OCI-LY7 (cell line): ENCODE results near the gene PML. TPM values are rescaled to one million over a fixed set of nuclear protein-coding genes. Genes with fewer than 3 reads are reported as not detected.

ENCODE experiments used
- BruUV-seq: library from RNA; stranded (reverse); fragments of 400-500 nt; replicated peaks from 2 replicates; lab custom pipeline; 2021; lab: Mats Ljungman, UMichigan
- CTCF ChIA-PET: fragments of 300-600 bp; sonication (Branson Sonifier 250); formaldehyde crosslinking; loops from one replicate; lab custom pipeline; 2022; ENCODE audit warnings: antibody characterized with exemption; ENCODE audit not compliant: unreplicated experiment; lab: Charles Lee
- POLR2A ChIA-PET: fragments of 300-600 bp; sonication (Branson Sonifier 250); formaldehyde crosslinking; loops from one replicate; lab custom pipeline; 2022; ENCODE audit warnings: antibody characterized with exemption; lab: Charles Lee
- DNase-seq: peaks from one replicate; pipeline ENCODE4 v3.0.0-alpha.2; 2015; ENCODE audit warnings: low spot score
- H2AFZ ChIP-seq: fragments of 200-600 bp; sonication (generic), shearing (Covaris generic); 2 replicates; pipeline ENCODE4 v1.6.1; 2014; ENCODE audit warnings: mild to moderate bottlenecking, antibody characterized with exemption, low read length, moderate library complexity
- H3K27ac ChIP-seq: fragments of 200-600 bp; sonication (generic); 2 replicates; pipeline ENCODE4 v1.5.1; 2014; ENCODE audit warnings: mixed run types, low read depth, mild to moderate bottlenecking, moderate library complexity, low read length, inconsistent platforms; ENCODE audit not compliant: poor library complexity, severe bottlenecking
- H3K36me3 ChIP-seq: fragments of 200-600 bp; sonication (generic); 2 replicates; pipeline ENCODE4 v1.6.1; 2014; ENCODE audit warnings: mild to moderate bottlenecking, antibody characterized with exemption, low read length, moderate library complexity, mixed read lengths; ENCODE audit not compliant: insufficient read depth
- H3K4me1 ChIP-seq: fragments of 200-600 bp; sonication (generic); 2 replicates; pipeline ENCODE4 v1.5.1; 2014; ENCODE audit warnings: mild to moderate bottlenecking, low read length; ENCODE audit not compliant: insufficient read depth, poor library complexity, severe bottlenecking
- H3K4me2 ChIP-seq: fragments of 200-600 bp; sonication (generic); 2 replicates; pipeline ENCODE4 v1.6.1; 2014; ENCODE audit warnings: mild to moderate bottlenecking, low read length
- H3K4me3 ChIP-seq: fragments of 200-600 bp; sonication (generic); 2 replicates; pipeline ENCODE4 v1.5.1; 2014; ENCODE audit warnings: mild to moderate bottlenecking, low read depth, low read length; ENCODE audit not compliant: poor library complexity, severe bottlenecking
- H3K79me2 ChIP-seq: fragments of 200-600 bp; sonication (generic); 2 replicates; pipeline ENCODE4 v1.6.1; 2016; ENCODE audit warnings: low read depth, mild to moderate bottlenecking, low read length, moderate library complexity, mixed read lengths; ENCODE audit not compliant: insufficient read depth
- H3K9me2 ChIP-seq: fragments of 200-600 bp; sonication (generic); 2 replicates; pipeline ENCODE4 v1.6.1; 2016; ENCODE audit warnings: mild to moderate bottlenecking, low read length, mixed read lengths; ENCODE audit not compliant: insufficient read depth
- H3K9me3 ChIP-seq: fragments of 200-600 bp; sonication (generic); 2 replicates; pipeline ENCODE4 v1.6.1; 2014; ENCODE audit warnings: mild to moderate bottlenecking, mixed run types, low read length, mixed read lengths
- H4K20me1 ChIP-seq: fragments of 200-600 bp; sonication (generic); 2 replicates; pipeline ENCODE4 v1.6.1; 2014; ENCODE audit warnings: mild to moderate bottlenecking, antibody characterized with exemption, low read length, moderate library complexity, mixed read lengths; ENCODE audit not compliant: insufficient read depth
- EZH2phosphoT487 ChIP-seq: fragments of 200-600 bp; sonication (generic); IDR thresholded peaks from 2 replicates; pipeline ENCODE4 v1.6.1; 2018; ENCODE audit warnings: low read depth, borderline replicate concordance, mild to moderate bottlenecking, mixed run types, antibody characterized with exemption, low read length, moderate library complexity, mixed read lengths
- intact Hi-C: fragments of 100-400 bp; cut with micrococcal nuclease; formaldehyde crosslinking; loops from one replicate; pipeline ENCODE4 v1.10.0; 2022; ENCODE audit not compliant: unreplicated experiment
- total RNA-seq, 2 experiments: library from RNA; depleted of rRNA in 1 of 2; stranded (reverse); fragments of >200 nt in 1 of 2; shearing (Covaris generic) in 1 of 2; gene quantifications; 2 replicates each; pipeline ENCODE4 v1.2.3, GENCODE V29; 2014 to 2022
- TF ChIP-seq, protein P1 (sequence below): fragments of 200-600 bp; sonication (generic); conservative IDR thresholded peaks from 2 replicates; pipeline ENCODE4 v1.5.1; 2014; ENCODE audit warnings: mild to moderate bottlenecking, antibody characterized with exemption, low read length, moderate library complexity, mixed read lengths

PML gene
- total RNA-seq, 2 experiments from 2014 or later, result 16.9 to 26.1 TPM

DNA sequence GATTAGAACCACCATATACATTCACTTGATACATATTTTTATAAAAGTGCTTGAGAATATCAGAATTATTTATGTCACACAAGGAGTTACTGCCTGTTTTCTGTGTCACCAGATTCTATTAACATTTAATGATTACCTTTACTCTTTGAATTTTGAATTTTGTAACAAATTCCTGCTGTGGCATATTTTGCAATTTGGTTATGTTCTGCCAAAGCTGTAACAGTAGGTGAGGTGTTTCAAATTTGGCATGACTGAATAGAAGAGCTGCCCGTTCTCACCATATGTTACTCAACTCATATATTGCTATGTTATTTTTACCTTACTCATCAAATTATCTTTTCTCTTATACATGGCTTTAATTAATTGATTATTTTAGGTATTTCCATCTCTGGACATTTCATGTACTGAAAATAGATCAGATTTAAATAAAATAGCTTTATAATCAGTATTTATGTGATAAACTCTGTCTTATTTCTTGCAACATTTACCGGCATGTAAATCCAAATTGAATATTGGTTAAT lies 18.9 kb downstream of the PML start:
- H2AFZ ChIP-seq, result no peak overlapping the region
- CTCF ChIA-PET, result no interaction called here
- no peak overlapping the region for H3K4me2 ChIP-seq
- peaks cover 45% of the 10 kb centered on the region for H3K36me3 ChIP-seq
- no peak for DNase-seq
- POLR2A ChIA-PET, result no interaction called here
- H4K20me1 ChIP-seq, result no peaks in the 10 kb centered on the region
- H3K9me3 ChIP-seq, result peaks cover 15% of the 10 kb centered on the region; the same call in 1 of the 2 replicates
- TF ChIP-seq, protein P1, sequence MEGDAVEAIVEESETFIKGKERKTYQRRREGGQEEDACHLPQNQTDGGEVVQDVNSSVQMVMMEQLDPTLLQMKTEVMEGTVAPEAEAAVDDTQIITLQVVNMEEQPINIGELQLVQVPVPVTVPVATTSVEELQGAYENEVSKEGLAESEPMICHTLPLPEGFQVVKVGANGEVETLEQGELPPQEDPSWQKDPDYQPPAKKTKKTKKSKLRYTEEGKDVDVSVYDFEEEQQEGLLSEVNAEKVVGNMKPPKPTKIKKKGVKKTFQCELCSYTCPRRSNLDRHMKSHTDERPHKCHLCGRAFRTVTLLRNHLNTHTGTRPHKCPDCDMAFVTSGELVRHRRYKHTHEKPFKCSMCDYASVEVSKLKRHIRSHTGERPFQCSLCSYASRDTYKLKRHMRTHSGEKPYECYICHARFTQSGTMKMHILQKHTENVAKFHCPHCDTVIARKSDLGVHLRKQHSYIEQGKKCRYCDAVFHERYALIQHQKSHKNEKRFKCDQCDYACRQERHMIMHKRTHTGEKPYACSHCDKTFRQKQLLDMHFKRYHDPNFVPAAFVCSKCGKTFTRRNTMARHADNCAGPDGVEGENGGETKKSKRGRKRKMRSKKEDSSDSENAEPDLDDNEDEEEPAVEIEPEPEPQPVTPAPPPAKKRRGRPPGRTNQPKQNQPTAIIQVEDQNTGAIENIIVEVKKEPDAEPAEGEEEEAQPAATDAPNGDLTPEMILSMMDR, result no peak
- no peak for TF ChIP-seq EZH2phosphoT487
- BruUV-seq, result no TSS peak
- no peaks in the 10 kb centered on the region for H3K4me1 ChIP-seq
- H3K27ac ChIP-seq, result no peak overlapping the region
- H3K4me3 ChIP-seq, result no peak overlapping the region
- intact Hi-C loops, result no loop called here
- peaks cover 7% of the 10 kb centered on the region; the same call in 1 of the 2 replicates for H3K79me2 ChIP-seq
- H3K9me2 ChIP-seq, result no peaks in the 10 kb centered on the region

DNA sequence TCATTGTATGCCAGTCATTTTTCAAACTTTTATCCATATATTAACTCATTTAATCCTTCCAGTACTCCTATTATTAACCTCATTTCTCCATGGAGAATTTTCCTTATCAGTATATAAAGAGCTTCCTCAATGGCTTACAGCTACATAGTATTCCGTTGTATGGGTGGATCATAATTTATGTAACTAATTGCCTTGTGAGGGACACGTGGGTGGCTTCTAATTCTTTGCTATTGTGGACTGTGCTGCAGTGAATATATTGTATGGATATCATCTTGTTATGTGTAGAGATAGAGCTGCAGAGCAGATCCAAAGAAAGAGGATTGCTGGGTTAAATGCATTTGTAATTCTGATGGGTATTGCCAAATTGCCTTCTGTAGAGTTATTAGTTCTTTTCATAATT lies 25.2 kb downstream of the PML start:
- DNase-seq, result no peak
- Histone ChIP-seq H4K20me1 (no peaks in the 10 kb centered on the region), H3K4me2 (no peak overlapping the region), H3K27ac (no peak overlapping the region), H3K4me1 (no peaks in the 10 kb centered on the region), H3K9me2 (no peaks in the 10 kb centered on the region), H3K4me3 (no peak overlapping the region), H3K79me2 (no peaks in the 10 kb centered on the region), H3K9me3 (no peaks in the 10 kb centered on the region), H3K36me3 (peaks cover 34% of the 10 kb centered on the region; the same call in 1 of the 2 replicates), H2AFZ (no peak overlapping the region)
- TF ChIP-seq, protein P1, result no peak
- no peak for TF ChIP-seq EZH2phosphoT487
- ChIA-PET CTCF (no interaction called here), POLR2A (no interaction called here)
- no TSS peak for BruUV-seq
- intact Hi-C loops, result no loop called here

GRCh38 chr15:74022706-74023470 lies 28.4 kb downstream of the PML start:
- ChIA-PET POLR2A (no interaction called here), CTCF (no interaction called here)
- intact Hi-C loops, result no loop called here
- BruUV-seq, result no TSS peak
- no peaks in the 10 kb centered on the region for H3K9me3 ChIP-seq
- TF ChIP-seq, protein P1, result no peak
- TF ChIP-seq EZH2phosphoT487, result no peak
- peaks cover 34% of the 10 kb centered on the region; the same call in 1 of the 2 replicates for H3K36me3 ChIP-seq
- no peaks in the 10 kb centered on the region for H4K20me1 ChIP-seq
- no peak overlapping the region for H3K4me2 ChIP-seq
- DNase-seq, result no peak
- no peaks in the 10 kb centered on the region for H3K9me2 ChIP-seq
- no peak overlapping the region for H3K27ac ChIP-seq
- H2AFZ ChIP-seq, result no peak overlapping the region
- H3K4me1 ChIP-seq, result no peaks in the 10 kb centered on the region
- no peaks in the 10 kb centered on the region for H3K79me2 ChIP-seq
- H3K4me3 ChIP-seq, result no peak overlapping the region
